HCT116 (cell line): ENCODE data around the gene SSX7. TPM values are rescaled to one million over a fixed set of nuclear protein-coding genes. Genes with fewer than 3 reads are reported as not detected.
"Not testable (repeated sequence)": the region's sequence is repeated elsewhere in the genome, so short reads cannot be mapped to it uniquely, and the experiment has no call there.

Experiments
- ATAC-seq: fragments of 200-7000 bp; cut with Tn5 transposase; 2 replicates; pipeline ENCODE4 v1.9.1; 2020; ENCODE audit warnings: mild to moderate bottlenecking, moderate library complexity
- BruUV-seq: library from RNA; stranded (reverse); fragments of 400-500 nt; replicated peaks from 2 replicates; lab custom pipeline; 2021; lab: Mats Ljungman, UMichigan
- CTCF ChIA-PET: fragments of 300-600 bp; sonication (Branson Sonifier 250); formaldehyde crosslinking; loops from one replicate; lab custom pipeline; 2021; ENCODE audit warnings: antibody characterized with exemption; lab: Charles Lee
- POLR2A ChIA-PET: fragments of 300-600, 350-600 bp; sonication (Branson Sonifier 250); formaldehyde crosslinking; loops from one replicate; lab custom pipeline; 2021; ENCODE audit warnings: antibody characterized with exemption; lab: Charles Lee
- RAD21 ChIA-PET, 2 experiments: fragments of 300-600 bp; sonication (Branson Sonifier 250); formaldehyde crosslinking; loops; one replicate each; lab custom pipeline; 2023; ENCODE audit warnings: low total read pairs in 2 of 2; ENCODE audit not compliant: uncharacterized antibody in 2 of 2, unreplicated experiment in 2 of 2, low non-redundant PET in 1 of 2; lab: Charles Lee
- DNase-seq: peaks from one replicate; pipeline ENCODE4 v3.0.0-alpha.2; 2010; ENCODE audit warnings: low read depth, low spot score
- H2AFZ ChIP-seq: fragments of 200-600 bp; shearing (Covaris generic), sonication (generic); 2 replicates; pipeline ENCODE4 v1.6.1; 2017; ENCODE audit warnings: low read depth, mixed run types, mixed read lengths, antibody characterized with exemption, low read length; ENCODE audit not compliant: poor library complexity, severe bottlenecking
- H3K27ac ChIP-seq: 2 replicates; pipeline ENCODE4 v1.5.1; 2012; ENCODE audit warnings: low read depth, low read length
- H3K27me3 ChIP-seq: fragments of 200-600 bp; sonication (generic); 2 replicates; pipeline ENCODE4 v1.6.1; 2016; ENCODE audit warnings: mixed run types, low read length, mixed read lengths; ENCODE audit not compliant: insufficient read depth
- H3K36me3 ChIP-seq, 2 experiments: fragments of 200-500 bp in 1 of 2; fragments of 200-600 bp in 1 of 2; sonication (Bioruptor generic) in 1 of 2; sonication (generic) in 1 of 2; 2 replicates each; pipeline versions ENCODE4 v1.5.1 to v1.6.1; 2014 to 2016; ENCODE audit warnings: low read length in 2 of 2, inconsistent platforms in 1 of 2, mixed read lengths in 1 of 2, mixed run types in 1 of 2; ENCODE audit not compliant: insufficient read depth in 2 of 2, control insufficient read depth in 1 of 2
- H3K4me1 ChIP-seq, 2 experiments: fragments of 200-600 bp in 1 of 2; sonication (generic) in 1 of 2; 2 replicates each; pipeline versions ENCODE4 v1.5.1 to v1.6.1; 2012 to 2017; ENCODE audit warnings: low read length in 2 of 2, inconsistent platforms in 1 of 2, mild to moderate bottlenecking in 1 of 2, mixed read lengths in 1 of 2, mixed run types in 1 of 2, moderate library complexity in 1 of 2; ENCODE audit not compliant: insufficient read depth in 2 of 2, control insufficient read depth in 1 of 2
- H3K4me2 ChIP-seq: fragments of 200-600 bp; sonication (generic); 2 replicates; pipeline ENCODE4 v1.6.1; 2017; ENCODE audit warnings: mixed run types, low read length, mixed read lengths
- H3K4me3 ChIP-seq, 2 experiments: fragments of 200-600 bp in 1 of 2; sonication (generic) in 1 of 2; replicated peaks in 1 of 2; 2 replicates each; pipeline ENCODE4 v1.5.1; 2011 to 2016; ENCODE audit warnings: low read length in 2 of 2, control low read depth in 1 of 2, low read depth in 1 of 2, mild to moderate bottlenecking in 1 of 2, mixed read lengths in 1 of 2, mixed run types in 1 of 2
- H3K79me2 ChIP-seq: fragments of 200-600 bp; sonication (generic); 2 replicates; pipeline ENCODE4 v1.6.1; 2017; ENCODE audit warnings: mild to moderate bottlenecking, mixed run types, low read length, moderate library complexity, mixed read lengths; ENCODE audit not compliant: insufficient read depth
- H3K9ac ChIP-seq: fragments of 200-600 bp; sonication (generic); 2 replicates; pipeline ENCODE4 v1.6.1; 2016; ENCODE audit warnings: low read length, mixed read lengths
- H3K9me2 ChIP-seq: fragments of 200-600 bp; sonication (generic), shearing (Covaris generic); 2 replicates; pipeline ENCODE4 v1.6.1; 2017; ENCODE audit warnings: mixed run types, mild to moderate bottlenecking, moderate library complexity; ENCODE audit not compliant: insufficient read depth
- H3K9me3 ChIP-seq, 2 experiments: fragments of 200-500 bp in 1 of 2; fragments of 200-600 bp in 1 of 2; sonication (Bioruptor generic) in 1 of 2; sonication (generic) in 1 of 2; 2 replicates each; pipeline ENCODE4 v1.6.1; 2014 to 2017; ENCODE audit warnings: low read length in 2 of 2, mixed read lengths in 2 of 2, inconsistent platforms in 1 of 2, low read depth in 1 of 2, mild to moderate bottlenecking in 1 of 2, mixed run types in 1 of 2, moderate library complexity in 1 of 2; ENCODE audit not compliant: control insufficient read depth in 1 of 2, insufficient read depth in 1 of 2
- H4K20me1 ChIP-seq: fragments of 200-600 bp; sonication (generic), shearing (Covaris generic); 2 replicates; pipeline ENCODE4 v1.6.1; 2017; ENCODE audit warnings: mixed run types, mild to moderate bottlenecking, moderate library complexity; ENCODE audit not compliant: insufficient read depth
- intact Hi-C: fragments of 100-400 bp; cut with micrococcal nuclease; formaldehyde crosslinking; loops from 2 replicates; pipeline ENCODE4 v1.10.0; 2022
- total RNA-seq: library from RNA; stranded (reverse); gene quantifications from one replicate; pipeline ENCODE4 v1.2.1, GENCODE V29; 2021; ENCODE audit not compliant: unreplicated experiment

SSX7 gene
- total RNA-seq, 1 experiment from 2014 or later = not detected

DNA sequence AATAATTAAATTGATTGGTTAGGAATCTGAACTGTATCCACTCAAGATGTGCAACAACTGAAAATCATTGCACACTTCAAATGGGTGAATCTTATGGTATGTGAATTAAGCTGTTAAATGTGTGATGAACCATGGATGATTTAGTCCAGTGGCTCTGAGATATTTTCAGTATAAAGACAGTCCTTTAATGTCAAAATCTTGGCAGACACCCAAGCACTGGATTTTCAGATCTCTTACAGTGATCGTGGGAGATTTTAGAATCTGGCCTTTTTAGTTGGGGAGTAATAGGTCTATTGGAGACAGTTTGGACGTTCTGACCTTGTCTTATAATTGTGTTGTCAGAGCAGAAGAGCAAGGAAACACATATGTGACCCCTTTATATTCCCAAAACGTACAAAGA, 4.0 kb downstream of the SSX7 start:
- H3K9ac ChIP-seq, H3K79me2 ChIP-seq, H3K9me2 ChIP-seq, H3K4me1 ChIP-seq, H3K9me3 ChIP-seq, H3K4me2 ChIP-seq, H2AFZ ChIP-seq, H3K27me3 ChIP-seq, ATAC-seq, BruUV-seq, RAD21 ChIA-PET, DNase-seq, intact Hi-C loops, H4K20me1 ChIP-seq, H3K36me3 ChIP-seq, H3K4me3 ChIP-seq, CTCF ChIA-PET, H3K27ac ChIP-seq, POLR2A ChIA-PET: not testable (repeated sequence)

DNA sequence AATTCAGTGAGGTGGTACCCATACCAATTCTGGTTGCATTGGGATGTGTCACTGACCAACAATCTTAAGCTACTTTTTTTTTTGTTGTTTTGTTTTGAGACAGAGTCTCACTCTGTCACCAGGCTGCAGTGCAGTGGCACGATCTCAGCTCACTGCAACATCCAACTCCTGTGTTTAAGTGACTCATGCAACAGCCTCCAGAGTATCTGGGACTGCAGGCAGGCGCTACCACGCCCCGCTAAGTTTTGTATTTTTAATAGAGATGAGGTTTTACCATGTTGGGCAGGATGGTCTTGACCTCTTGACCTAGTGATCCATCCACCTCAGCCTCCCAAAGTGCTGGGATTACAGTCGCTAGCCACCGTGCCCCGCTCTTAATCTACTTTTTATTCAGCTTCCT, 5.7 kb downstream of the SSX7 start:
- ATAC-seq, H3K4me2 ChIP-seq, H3K4me3 ChIP-seq, DNase-seq, H3K27me3 ChIP-seq, H3K27ac ChIP-seq, CTCF ChIA-PET, RAD21 ChIA-PET, BruUV-seq, H2AFZ ChIP-seq, H3K9me3 ChIP-seq, POLR2A ChIA-PET, H3K4me1 ChIP-seq, H3K36me3 ChIP-seq, H3K79me2 ChIP-seq, H3K9me2 ChIP-seq, H3K9ac ChIP-seq, H4K20me1 ChIP-seq, intact Hi-C loops: not testable (repeated sequence)

DNA sequence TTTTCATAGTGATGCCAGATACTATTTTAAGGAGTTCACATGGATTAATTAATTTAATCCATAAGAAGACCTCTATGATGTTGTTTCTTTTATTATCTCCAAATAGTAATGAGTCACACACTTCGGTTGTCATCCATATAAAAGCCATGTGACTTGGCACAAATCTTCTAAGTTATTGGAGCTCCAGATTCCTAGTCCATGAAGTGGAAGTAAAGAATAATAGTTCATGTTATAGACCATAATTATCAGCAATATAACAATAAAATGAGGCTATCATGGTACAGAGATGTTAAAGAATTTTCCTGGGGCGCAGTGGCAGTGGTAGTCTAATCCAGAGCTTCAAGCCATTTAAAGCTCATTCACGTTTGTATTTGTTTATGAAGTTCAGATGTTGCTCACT, 26.2 kb downstream of the SSX7 start:
- H3K36me3 ChIP-seq, ATAC-seq, POLR2A ChIA-PET, H4K20me1 ChIP-seq, RAD21 ChIA-PET, H3K27ac ChIP-seq, BruUV-seq, H3K27me3 ChIP-seq, H3K9me2 ChIP-seq, H3K9me3 ChIP-seq, intact Hi-C loops, DNase-seq, H2AFZ ChIP-seq, H3K79me2 ChIP-seq, H3K4me1 ChIP-seq, H3K9ac ChIP-seq, H3K4me2 ChIP-seq, H3K4me3 ChIP-seq, CTCF ChIA-PET: not testable (repeated sequence)

DNA sequence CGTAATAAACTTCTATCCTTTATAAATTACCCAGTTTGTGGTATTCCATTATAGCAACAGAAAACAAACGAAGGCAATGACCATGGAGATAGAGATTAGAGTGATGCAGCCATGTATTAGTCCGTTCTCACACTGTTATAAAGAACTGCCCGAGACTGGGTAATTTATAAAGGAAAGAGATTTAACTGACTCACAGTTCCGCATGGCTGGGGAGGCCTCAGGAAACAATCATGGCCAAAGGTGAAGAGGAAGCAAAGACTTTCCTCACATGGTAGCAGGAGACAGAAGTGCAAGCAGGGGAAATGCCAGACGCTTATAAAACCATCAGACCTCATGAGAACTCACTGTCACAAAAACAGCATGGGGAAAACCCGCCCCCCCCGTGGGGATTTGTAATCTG, 34.0 kb downstream of the SSX7 start:
- CTCF ChIA-PET = not testable (repeated sequence)

More for the DNA sequence above, 34.0 kb downstream of the SSX7 start:
- H3K9ac ChIP-seq, H3K27ac ChIP-seq, BruUV-seq, intact Hi-C loops, H2AFZ ChIP-seq, H3K9me3 ChIP-seq, H3K4me2 ChIP-seq, RAD21 ChIA-PET, H3K36me3 ChIP-seq, H3K4me1 ChIP-seq, H3K9me2 ChIP-seq, ATAC-seq, H3K27me3 ChIP-seq, H4K20me1 ChIP-seq, DNase-seq, H3K4me3 ChIP-seq, H3K79me2 ChIP-seq, POLR2A ChIA-PET: not testable (repeated sequence)
